Islet precursor cell (in vitro differentiated cells): Measurements from ENCODE around the gene NALCN.

ENCODE experiments used
- DNase-seq: peaks from one replicate; pipeline ENCODE4 v3.0.0-alpha.2; 2018

NALCN gene

GRCh38 chr13:101412076-101412475 is 4.2 kb downstream of the NALCN start:
- no peak for DNase-seq

GRCh38 chr13:101408992-101409656 is 7.2 kb downstream of the NALCN start:
- DNase-seq, result no peak

GRCh38 chr13:101408154-101408553 is 8.2 kb downstream of the NALCN start:
- no peak for DNase-seq

GRCh38 chr13:101406791-101407190 is 9.5 kb downstream of the NALCN start:
- no peak for DNase-seq

- DNase-seq, result no peak
Observed at GRCh38 chr13:101401196-101401595, 15.1 kb downstream of the NALCN start.

GRCh38 chr13:101399365-101399764 is 16.9 kb downstream of the NALCN start:
- DNase-seq, result no peak

- DNase-seq, result no peak
Observed at GRCh38 chr13:101398920-101399319, 17.4 kb downstream of the NALCN start.

- DNase-seq, result peak; percentile 53
Observed at GRCh38 chr13:101398191-101398590, 18.1 kb downstream of the NALCN start.

- peak; percentile 91 for DNase-seq
Observed at GRCh38 chr13:101397742-101398141, 18.6 kb downstream of the NALCN start.

GRCh38 chr13:101394605-101395004 is 21.7 kb downstream of the NALCN start:
- no peak for DNase-seq

- DNase-seq, result no peak
Observed at GRCh38 chr13:101393140-101393539, 23.2 kb downstream of the NALCN start.

- no peak for DNase-seq
Observed at GRCh38 chr13:101390461-101390860, 25.8 kb downstream of the NALCN start.

GRCh38 chr13:101384929-101385328 is 31.4 kb downstream of the NALCN start:
- no peak for DNase-seq

GRCh38 chr13:101383595-101383994 is 32.7 kb downstream of the NALCN start:
- DNase-seq, result no peak

GRCh38 chr13:101382701-101383100 is 33.6 kb downstream of the NALCN start:
- DNase-seq, result no peak

GRCh38 chr13:101382086-101382485 is 34.2 kb downstream of the NALCN start:
- no peak for DNase-seq

GRCh38 chr13:101360525-101360924 is 55.8 kb downstream of the NALCN start:
- DNase-seq, result no peak

GRCh38 chr13:101354895-101355294 is 61.4 kb downstream of the NALCN start:
- DNase-seq, result no peak

GRCh38 chr13:101346942-101347728 is 69.2 kb downstream of the NALCN start:
- DNase-seq, result no peak

- no peak for DNase-seq
Observed at GRCh38 chr13:101346161-101346560, 70.1 kb downstream of the NALCN start.

GRCh38 chr13:101343128-101343787 is 73.0 kb downstream of the NALCN start:
- DNase-seq, result no peak

- DNase-seq, result no peak
Observed at GRCh38 chr13:101341464-101341863, 74.8 kb downstream of the NALCN start.

- no peak for DNase-seq
Observed at GRCh38 chr13:101339202-101339601, 77.1 kb downstream of the NALCN start.

GRCh38 chr13:101332583-101332982 is 83.7 kb downstream of the NALCN start:
- no peak for DNase-seq
